GM12878 (cell line): ENCODE results near the gene IL16. TPM values are rescaled to one million over a fixed set of nuclear protein-coding genes. Genes with fewer than 3 reads are reported as not detected.

Experiments
- CEBPZ ChIP-seq: fragments of 150-350 bp; IDR thresholded peaks from 2 replicates; pipeline ENCODE4 v1.6.1; 2016; ENCODE audit warnings: low read depth, low read length
- E2F8 ChIP-seq: fragments of 450-650 bp; IDR thresholded peaks from 2 replicates; pipeline ENCODE4 v1.6.1; 2018; ENCODE audit warnings: mild to moderate bottlenecking, low read depth, moderate library complexity; ENCODE audit not compliant: partially characterized antibody
- HCFC1 ChIP-seq: fragments of 150-350 bp; IDR thresholded peaks from 2 replicates; pipeline ENCODE4 v1.6.1; 2014; ENCODE audit warnings: low read length
- HDGF ChIP-seq: fragments of 450-650 bp; IDR thresholded peaks from 2 replicates; pipeline ENCODE4 v1.6.1; 2016; ENCODE audit warnings: antibody characterized with exemption
- IRF3 ChIP-seq: fragments of 450-650 bp; IDR thresholded peaks from 2 replicates; pipeline ENCODE4 v1.6.1; 2014; ENCODE audit warnings: mild to moderate bottlenecking
- NKRF ChIP-seq: fragments of 450-650 bp; conservative IDR thresholded peaks from 2 replicates; pipeline ENCODE4 v1.6.1; 2017; ENCODE audit warnings: mild to moderate bottlenecking, moderate library complexity
- SIX5 ChIP-seq: IDR thresholded peaks from 2 replicates; pipeline ENCODE4 v1.6.1; 2011; ENCODE audit warnings: mild to moderate bottlenecking, low read depth, low read length, moderate library complexity; ENCODE audit not compliant: severe bottlenecking
- ZBTB11 ChIP-seq: fragments of 450-650 bp; formaldehyde crosslinking; IDR thresholded peaks from 2 replicates; pipeline ENCODE4 v1.5.0; 2022; ENCODE audit warnings: mild to moderate bottlenecking, missing genetic modification characterization
- ZNF687 ChIP-seq: fragments of 450-650 bp; IDR thresholded peaks from 2 replicates; pipeline ENCODE4 v1.6.1; 2017; ENCODE audit warnings: mild to moderate bottlenecking, moderate library complexity
- polyA plus RNA-seq, 11 experiments: library from polyadenylated mRNA; depleted of rRNA in 4 of 11; unstranded in 6 of 11; stranded (reverse) in 5 of 11; fragments of >200 nt; fragmentation: Nextera tagmentation in 4 of 11; fragmentation: Illumina TruSeq in 1 of 11; extraction: Ambion mirVana in 4 of 11; extraction: Trizol in 1 of 11; gene quantifications; 1 replicate in 1 of 11; 2 replicates in 10 of 11; pipeline versions ENCODE4 v1.2.1 to v1.2.3, GENCODE V29; 2011 to 2016; ENCODE audit warnings: inconsistent platforms in 2 of 11, missing spikeins in 2 of 11, low read depth in 1 of 11
- total RNA-seq, 4 experiments: library from RNA; depleted of rRNA in 3 of 4; stranded (reverse); fragments of >200 nt in 3 of 4; fragmentation: Illumina TruSeq in 1 of 4; extraction: Trizol in 1 of 4; gene quantifications; 2 replicates each; pipeline versions ENCODE4 v1.2.1 to v1.2.3, GENCODE V29; 2013 to 2021

The IL16 gene
- total and polyA plus RNA-seq, 10 of the 15 experiments (the other 5 are each of a cell fraction or from before 2014, with no cell fraction given) = 21.7 to 206 (median 44.5) TPM

GRCh38 chr15:81363276-81363675 is 166.6 kb downstream of the IL16 start (continued):
- TF ChIP-seq E2F8 = no peak
- TF ChIP-seq ZNF687 = no peak
- no peak for TF ChIP-seq NKRF
- no peak for TF ChIP-seq SIX5
- no peak for TF ChIP-seq IRF3
- no peak for TF ChIP-seq HDGF
- no peak for TF ChIP-seq HCFC1
- no peak for TF ChIP-seq ZBTB11 (CRISPR knock-in tag)
- TF ChIP-seq CEBPZ = no peak
